Natural killer cell (primary cell): ENCODE data around the gene RAD21L1. TPM values are rescaled to one million over a fixed set of nuclear protein-coding genes. Genes with fewer than 3 reads are reported as not detected.

Experiments used
- ATAC-seq, 3 donors: fragments of 150-1000 bp in 2 of 3; fragments of 200-7000 bp in 1 of 3; cut with Tn5 transposase; 1 replicate in 1 of 3; 2 replicates in 2 of 3; pipeline ENCODE4 v1.10.0; 2021; ENCODE audit warnings: mild to moderate bottlenecking in 2 of 3, moderate library complexity in 2 of 3
- DNase-seq, 2 donors: peaks; one replicate each; pipeline versions ENCODE4 v3.0.0 to v3.0.0-alpha.2; 2013 to 2021; ENCODE audit warnings: mixed read lengths in 1 of 2
- H3K27ac ChIP-seq: one replicate; pipeline ENCODE4 v1.5.1; 2013; ENCODE audit warnings: mild to moderate bottlenecking, low read length
- H3K27me3 ChIP-seq: one replicate; pipeline ENCODE4 v1.6.1; 2013; ENCODE audit warnings: low read length; ENCODE audit not compliant: control insufficient read depth, insufficient read depth
- H3K36me3 ChIP-seq: one replicate; pipeline ENCODE4 v1.6.1; 2013; ENCODE audit warnings: low read length; ENCODE audit not compliant: control insufficient read depth, insufficient read depth
- H3K4me1 ChIP-seq: one replicate; pipeline ENCODE4 v1.6.1; 2013; ENCODE audit warnings: low read length; ENCODE audit not compliant: control insufficient read depth, insufficient read depth
- H3K4me3 ChIP-seq: one replicate; pipeline ENCODE4 v1.5.1; 2013; ENCODE audit warnings: low read length
- H3K9me3 ChIP-seq: one replicate; pipeline ENCODE4 v1.6.1; 2013; ENCODE audit warnings: low read length; ENCODE audit not compliant: control insufficient read depth, insufficient read depth
- H3K27ac Mint-ChIP-seq, 2 donors: one replicate each; pipeline ENCODE4 v1.8.0; 2022; ENCODE audit warnings: mild to moderate bottlenecking in 2 of 2, mixed read lengths in 2 of 2, moderate library complexity in 1 of 2
- H3K27me3 Mint-ChIP-seq, 2 donors: one replicate each; pipeline ENCODE4 v1.8.0; 2022; ENCODE audit warnings: low read depth in 2 of 2, mixed read lengths in 2 of 2
- H3K36me3 Mint-ChIP-seq: one replicate; pipeline ENCODE4 v1.8.0; 2022; ENCODE audit warnings: mixed read lengths
- H3K4me1 Mint-ChIP-seq, 2 donors: one replicate each; pipeline ENCODE4 v1.8.0; 2022; ENCODE audit warnings: mixed read lengths in 2 of 2
- H3K4me3 Mint-ChIP-seq: one replicate; pipeline ENCODE4 v1.8.0; 2022; ENCODE audit warnings: mild to moderate bottlenecking, moderate library complexity, mixed read lengths
- H3K9me3 Mint-ChIP-seq, 2 donors: one replicate each; pipeline ENCODE4 v1.8.0; 2022; ENCODE audit warnings: mixed read lengths in 2 of 2
- CTCF ChIP-seq: fragments of 200-600 bp; IDR thresholded peaks from one replicate; pipeline ENCODE4 v1.8.0; 2022; ENCODE audit warnings: antibody characterized with exemption
- WGBS: methylation state at CpG from one replicate; pipeline ENCODE4 v1.1.7; 2013; ENCODE audit warnings: missing lambda C conversion rate; ENCODE audit not compliant: insufficient coverage; 5-methylcytosine and 5-hydroxymethylcytosine counted together
- intact Hi-C: fragments of 100-400 bp; cut with micrococcal nuclease; formaldehyde crosslinking; loops from one replicate; pipeline ENCODE4 v1.14.2; 2022
- total RNA-seq, 4 donors: library from RNA; stranded (reverse); fragments of 120-200 nt in 1 of 4; gene quantifications; one replicate each; pipeline versions ENCODE4 v1.2.3 to v1.2.4, GENCODE V29; 2013 to 2022

RAD21L1 gene
- total RNA-seq, 3 donors from 2014 or later (not counting 1 experiment from before 2014, with no cell fraction given): not detected

- DNase-seq (no peak), ATAC-seq (no peak)
- H3K9me3 Mint-ChIP-seq: no peaks in the 10 kb centered on the region
- H3K36me3 ChIP-seq: no peaks in the 10 kb centered on the region
- no peak overlapping the region for H3K4me3 ChIP-seq
- no peaks in the 10 kb centered on the region for H3K36me3 Mint-ChIP-seq
- H3K27me3 Mint-ChIP-seq: no peaks in the 10 kb centered on the region
- no peaks in the 10 kb centered on the region for H3K9me3 ChIP-seq
- H3K4me1 Mint-ChIP-seq: no peaks in the 10 kb centered on the region
- no peaks in the 10 kb centered on the region for H3K27me3 ChIP-seq
- TF ChIP-seq CTCF: no peak
- 91% methylated on average over 14 of the region's 14 CpGs for WGBS
- intact Hi-C loops: no loop called here
- H3K27ac Mint-ChIP-seq: no peak overlapping the region
- H3K4me1 ChIP-seq: no peaks in the 10 kb centered on the region
- H3K4me3 Mint-ChIP-seq: no peak overlapping the region
- H3K27ac ChIP-seq: no peak overlapping the region
These were observed 48.9 kb downstream of the RAD21L1 start for GRCh38 chr20:1274485-1275311.

GRCh38 chr20:1275919-1276318 lies 50.1 kb downstream of the RAD21L1 start:
- intact Hi-C loops: no loop called here
- DNase-seq (no peak), ATAC-seq (no peak)
- Histone ChIP-seq H3K9me3 (no peaks in the 10 kb centered on the region), H3K4me3 (no peak overlapping the region), H3K4me1 (no peaks in the 10 kb centered on the region), H3K27ac (no peak overlapping the region), H3K27me3 (no peaks in the 10 kb centered on the region), H3K36me3 (no peaks in the 10 kb centered on the region)
- Mint-ChIP-seq H3K27me3 (peaks cover 0 to 3% of the 10 kb centered on the region in 2 donors), H3K27ac (no peak overlapping the region), H3K4me3 (no peak overlapping the region), H3K4me1 (no peaks in the 10 kb centered on the region), H3K9me3 (no peaks in the 10 kb centered on the region), H3K36me3 (no peaks in the 10 kb centered on the region)
- WGBS: 80% methylated on average over 2 of the region's 2 CpGs
- no peak for TF ChIP-seq CTCF

- Histone ChIP-seq H3K27me3 (no peaks in the 10 kb centered on the region), H3K36me3 (no peaks in the 10 kb centered on the region), H3K4me1 (no peaks in the 10 kb centered on the region), H3K9me3 (no peaks in the 10 kb centered on the region), H3K27ac (no peak overlapping the region), H3K4me3 (no peak overlapping the region)
- H3K36me3 Mint-ChIP-seq: no peaks in the 10 kb centered on the region
- no peak overlapping the region for H3K27ac Mint-ChIP-seq
- peaks cover 0 to 3% of the 10 kb centered on the region in 2 donors for H3K27me3 Mint-ChIP-seq
- no peak for TF ChIP-seq CTCF
- intact Hi-C loops: no loop called here
- DNase-seq: no peak
- WGBS: 95% methylated on average over 8 of the region's 8 CpGs
- no peak for ATAC-seq
- no peaks in the 10 kb centered on the region for H3K9me3 Mint-ChIP-seq
- no peaks in the 10 kb centered on the region for H3K4me1 Mint-ChIP-seq
- H3K4me3 Mint-ChIP-seq: no peak overlapping the region
These were observed 51.9 kb downstream of the RAD21L1 start for GRCh38 chr20:1277529-1278322.
